GM12891 (cell line): ENCODE measurements around the gene ENHO.

ENCODE experiments used
- POLR2A ChIP-seq: IDR thresholded peaks from 2 replicates; pipeline ENCODE4 v1.6.1; 2011; ENCODE audit warnings: low read depth, low read length, control low read depth
- POLR2AphosphoS5 ChIP-seq: IDR thresholded peaks from 2 replicates; pipeline ENCODE4 v1.6.1; 2011; ENCODE audit warnings: low read depth, low read length, control low read depth
- TAF1 ChIP-seq: IDR thresholded peaks from 2 replicates; pipeline ENCODE4 v1.6.1; 2011; ENCODE audit warnings: low read depth, low read length, control low read depth

DNA sequence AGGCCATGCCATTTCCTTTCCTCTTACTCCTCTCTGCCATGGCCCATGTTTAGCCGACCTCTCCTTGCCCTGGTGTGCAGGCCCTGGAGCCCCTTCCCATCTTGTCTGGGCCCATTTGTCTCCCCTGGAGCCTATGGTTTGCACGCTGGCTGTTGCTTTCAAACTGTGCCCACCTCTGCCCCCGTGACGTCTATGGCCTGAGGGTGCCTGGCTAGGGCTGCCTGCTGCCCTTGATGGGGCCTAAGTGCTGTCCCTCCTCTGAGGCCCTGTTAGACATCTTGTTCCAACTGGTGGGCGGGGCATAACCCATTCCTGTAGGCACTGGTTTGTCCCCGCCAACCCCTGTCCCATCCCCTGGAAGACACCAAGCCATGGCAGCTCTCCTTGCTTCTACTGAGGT, 22.7 kb upstream of the ENHO start:
- no peak for TF ChIP-seq POLR2AphosphoS5
- no peak for TF ChIP-seq POLR2A
- TF ChIP-seq TAF1, result no peak
